Right renal cortex interstitium (tissue), 3 donors: ENCODE data around the gene AGTPBP1. TPM values are rescaled to one million over a fixed set of nuclear protein-coding genes. Genes with fewer than 3 reads are reported as not detected.

Source experiments
- DNase-seq, 3 donors: peaks; one replicate each; pipeline ENCODE4 v3.0.0-alpha.2; 2013; ENCODE audit warnings: low read depth in 3 of 3, low spot score in 2 of 3
- polyA plus RNA-seq, 3 donors: library from polyadenylated mRNA; unstranded; fragments of 120-200 nt; gene quantifications; one replicate each; pipeline ENCODE4 v1.2.1, GENCODE V29; 2013; ENCODE audit not compliant: insufficient read length in 3 of 3

Gene AGTPBP1
- polyA plus RNA-seq, 3 donors, result 26.0 to 29.5 (median 28.5) TPM

DNA sequence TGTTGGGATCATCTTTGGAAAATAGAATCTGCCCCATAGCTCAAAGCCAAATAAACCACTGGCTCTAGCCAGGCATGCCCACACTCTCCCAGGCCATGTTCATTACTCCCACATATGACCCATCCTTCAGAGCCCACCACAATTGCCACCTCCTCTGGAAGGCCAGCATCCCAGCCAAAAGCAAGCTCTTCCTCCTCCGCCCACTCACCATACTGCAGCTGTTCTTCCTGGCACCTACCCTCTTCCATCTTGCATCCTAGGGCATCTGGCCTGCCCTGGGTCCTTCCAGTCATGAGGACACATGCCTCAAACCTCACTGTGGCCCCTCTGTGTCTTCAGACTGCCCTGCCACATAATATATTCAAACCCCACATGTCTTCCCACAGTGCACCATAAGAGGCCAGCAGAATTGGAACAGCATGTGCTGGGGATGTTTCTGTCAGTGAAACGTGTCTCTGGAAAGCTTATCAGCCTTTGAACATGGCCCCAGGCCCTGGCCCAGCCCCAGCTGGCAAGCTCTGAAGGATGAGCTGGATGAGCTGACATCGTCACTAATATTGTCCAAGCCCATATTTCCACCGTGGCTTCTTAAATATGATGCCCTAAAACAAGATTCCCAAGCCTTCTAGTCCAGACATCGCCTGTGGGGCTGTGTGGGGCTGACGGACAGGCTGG lies 230.8 kb downstream of the AGTPBP1 start:
- no peak for DNase-seq

DNA sequence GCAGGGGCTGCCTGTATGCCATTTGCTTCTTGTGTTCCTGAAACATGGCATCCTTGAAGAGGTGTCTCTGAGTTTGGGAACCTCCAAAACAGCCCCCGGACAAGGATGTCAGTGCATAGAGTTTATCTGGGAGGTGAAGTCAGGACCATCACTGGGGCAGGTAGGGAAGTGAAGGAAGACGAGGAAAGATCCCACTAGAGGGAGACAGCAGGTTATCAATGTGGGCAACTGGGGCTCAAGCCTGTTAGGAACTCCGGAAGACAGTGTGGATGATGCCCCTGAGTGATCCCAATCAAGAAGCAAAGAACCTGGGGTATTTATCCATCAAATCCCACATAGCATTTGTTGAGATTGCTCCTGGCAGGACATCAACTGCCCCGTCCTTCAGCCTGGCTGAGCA lies 233.1 kb downstream of the AGTPBP1 start:
- no peak for DNase-seq

DNA sequence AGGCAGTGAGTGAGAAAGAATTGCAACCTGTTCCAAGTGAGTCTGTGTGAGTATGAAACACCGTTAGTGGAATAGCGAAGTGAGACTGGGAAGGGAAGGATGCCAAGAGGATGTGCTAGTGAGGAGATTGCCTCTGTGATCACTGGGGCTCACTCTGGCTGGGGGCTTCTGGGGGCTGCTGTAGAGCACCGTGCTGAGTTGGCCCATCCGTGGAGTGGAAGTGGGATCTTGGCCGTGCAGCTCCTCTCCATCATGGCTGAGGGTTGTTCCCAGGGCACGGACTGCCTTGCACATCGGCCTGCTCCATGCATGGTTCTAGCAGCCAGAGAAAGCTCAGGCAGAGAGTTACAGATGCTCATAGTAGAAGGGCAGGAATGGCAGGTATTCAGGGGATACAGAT lies 236.1 kb downstream of the AGTPBP1 start:
- no peak for DNase-seq

GRCh38 chr9:85502815-85503655 lies 238.7 kb downstream of the AGTPBP1 start:
- no peak for DNase-seq

DNA sequence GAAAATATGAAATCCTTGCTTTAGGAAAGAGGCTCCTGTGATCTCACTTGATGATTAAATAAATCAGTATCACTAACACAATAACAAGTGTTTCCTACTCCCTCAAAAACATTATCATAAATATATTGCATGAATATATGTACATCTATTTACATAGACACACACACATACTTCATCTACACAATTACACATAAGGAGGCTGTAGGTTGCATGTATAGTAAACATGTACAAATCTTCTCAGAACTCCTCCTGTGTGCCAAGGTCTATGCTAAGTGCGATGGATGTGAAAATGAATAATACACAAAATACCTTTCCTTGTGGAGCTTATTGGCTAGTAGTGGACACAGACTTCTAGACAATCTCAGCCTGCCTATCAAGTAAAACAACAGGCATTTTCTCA lies 239.9 kb downstream of the AGTPBP1 start:
- DNase-seq, result no peak

GRCh38 chr9:85501456-85501855 lies 240.3 kb downstream of the AGTPBP1 start:
- no peak for DNase-seq

Other genes with a start within 250 kb of the AGTPBP1 start
- gene NAA35, start 199.2 kb upstream of the AGTPBP1 start, polyA plus RNA-seq, result 10 to 100 TPM; 35.3 to 38.6 (median 36.0) TPM